H1 (cell line): Measurements from ENCODE around the gene SOBP. TPM values are rescaled to one million over a fixed set of nuclear protein-coding genes. Genes with fewer than 3 reads are reported as not detected.

Source experiments
- CHD7 ChIP-seq: fragments of 300-600 bp; sonication (generic); IDR thresholded peaks from 2 replicates; pipeline ENCODE4 v1.7.1; 2012; ENCODE audit warnings: low read length, moderate library complexity, mild to moderate bottlenecking, inconsistent platforms; ENCODE audit not compliant: insufficient replicate concordance
- GTF2F1 ChIP-seq: IDR thresholded peaks from 2 replicates; pipeline ENCODE4 v1.6.1; 2012; ENCODE audit warnings: low read depth, low read length, improper control_type of control experiment, borderline replicate concordance
- JUN ChIP-seq: IDR thresholded peaks from 2 replicates; pipeline ENCODE4 v1.6.1; 2011; ENCODE audit warnings: low read depth, mild to moderate bottlenecking, improper control_type of control experiment, low read length
- KDM1A ChIP-seq: fragments of 200-600, 300-600 bp; sonication (generic); IDR thresholded peaks from 2 replicates; pipeline ENCODE4 v1.7.1; 2016; ENCODE audit warnings: mild to moderate bottlenecking, low read length, borderline replicate concordance
- POLR2A ChIP-seq, 2 experiments: IDR thresholded peaks; 1 replicate in 1 of 2; 2 replicates in 1 of 2; pipeline ENCODE4 v1.6.1; 2011; ENCODE audit warnings: low read depth in 2 of 2, low read length in 2 of 2, mild to moderate bottlenecking in 2 of 2; ENCODE audit errors: control extremely low read depth in 1 of 2
- TCF12 ChIP-seq: IDR thresholded peaks from 2 replicates; pipeline ENCODE4 v1.6.1; 2011; ENCODE audit warnings: low read depth, mild to moderate bottlenecking, low read length
- TEAD4 ChIP-seq: IDR thresholded peaks from 2 replicates; pipeline ENCODE4 v1.6.1; 2012; ENCODE audit warnings: low read depth, low read length, inconsistent platforms, mixed read lengths
- polyA plus RNA-seq, 7 experiments: library from polyadenylated mRNA; depleted of rRNA in 3 of 7; stranded (reverse) in 5 of 7; unstranded in 2 of 7; fragments of >200 nt in 5 of 7; fragments of 200-250 nt in 2 of 7; gene quantifications; 1 replicate in 5 of 7; 2 replicates in 1 of 7; 4 replicates in 1 of 7; pipeline versions ENCODE4 v1.2.1 to v1.2.3, GENCODE V29; 2011 to 2013; ENCODE audit warnings: missing spikeins in 2 of 7, mixed read lengths in 2 of 7
- total RNA-seq: library from RNA; stranded (reverse); fragmentation: NEBNext Ultra II Directional; extraction: Animal tissue kit (Norgen Biotek cat#: 25700); gene quantifications from 2 replicates; pipeline ENCODE4 v1.2.1, GENCODE V29; 2021
- TF ChIP-seq, protein P1 (sequence below), 3 experiments: IDR thresholded peaks; 1 replicate in 2 of 3; 2 replicates in 1 of 3; pipeline versions ENCODE4 v1.5.1 to v1.6.1; 2011; ENCODE audit warnings: low read length in 3 of 3, mild to moderate bottlenecking in 3 of 3, inconsistent platforms in 2 of 3, low read depth in 1 of 3, moderate library complexity in 1 of 3; ENCODE audit not compliant: insufficient read depth in 1 of 3; ENCODE audit errors: control extremely low read depth in 1 of 3

Gene SOBP
- total and polyA plus RNA-seq, 2 of the 8 experiments (the other 6 are each of a cell fraction or from before 2014, with no cell fraction given) = 0.45 to 6.2 TPM

- TF ChIP-seq CHD7 = no peak
- no peak for TF ChIP-seq KDM1A
- TF ChIP-seq TCF12 = no peak
- TF ChIP-seq, protein P1, sequence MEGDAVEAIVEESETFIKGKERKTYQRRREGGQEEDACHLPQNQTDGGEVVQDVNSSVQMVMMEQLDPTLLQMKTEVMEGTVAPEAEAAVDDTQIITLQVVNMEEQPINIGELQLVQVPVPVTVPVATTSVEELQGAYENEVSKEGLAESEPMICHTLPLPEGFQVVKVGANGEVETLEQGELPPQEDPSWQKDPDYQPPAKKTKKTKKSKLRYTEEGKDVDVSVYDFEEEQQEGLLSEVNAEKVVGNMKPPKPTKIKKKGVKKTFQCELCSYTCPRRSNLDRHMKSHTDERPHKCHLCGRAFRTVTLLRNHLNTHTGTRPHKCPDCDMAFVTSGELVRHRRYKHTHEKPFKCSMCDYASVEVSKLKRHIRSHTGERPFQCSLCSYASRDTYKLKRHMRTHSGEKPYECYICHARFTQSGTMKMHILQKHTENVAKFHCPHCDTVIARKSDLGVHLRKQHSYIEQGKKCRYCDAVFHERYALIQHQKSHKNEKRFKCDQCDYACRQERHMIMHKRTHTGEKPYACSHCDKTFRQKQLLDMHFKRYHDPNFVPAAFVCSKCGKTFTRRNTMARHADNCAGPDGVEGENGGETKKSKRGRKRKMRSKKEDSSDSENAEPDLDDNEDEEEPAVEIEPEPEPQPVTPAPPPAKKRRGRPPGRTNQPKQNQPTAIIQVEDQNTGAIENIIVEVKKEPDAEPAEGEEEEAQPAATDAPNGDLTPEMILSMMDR (IDR thresholded peaks at IDR 0.05; ENCODE audit: control extremely low read depth in 1 of 3, insufficient read depth in 1 of 3, low read depth in 1 of 3, low read length in 3 of 3) = no peak
- TF ChIP-seq POLR2A (IDR thresholded peaks at IDR 0.05; ENCODE audit: control extremely low read depth in 1 of 2, low read depth in 2 of 2, low read length in 2 of 2) = no peak
- no peak for TF ChIP-seq JUN
- TF ChIP-seq GTF2F1 = no peak
- TF ChIP-seq TEAD4 = no peak
Measured at GRCh38 chr6:107706516-107707115, 216.7 kb downstream of the SOBP start (continued).
